Neural cell (in vitro differentiated cells): ENCODE data around the gene FER1L5. TPM values are rescaled to one million over a fixed set of nuclear protein-coding genes. Genes with fewer than 3 reads are reported as not detected.

Source experiments
- H2AFZ ChIP-seq: fragments of 200-600, 300-800 bp; sonication (generic), shearing (Covaris generic); 2 replicates; pipeline ENCODE4 v1.6.0; 2014; ENCODE audit warnings: low read depth, mild to moderate bottlenecking, antibody characterized with exemption, low read length, moderate library complexity
- H3F3A ChIP-seq: fragments of 200-600 bp; shearing (Covaris generic); 2 replicates; pipeline ENCODE4 v1.6.1; 2016; ENCODE audit warnings: mild to moderate bottlenecking, moderate library complexity, mixed read lengths, antibody characterized with exemption, low read length; ENCODE audit not compliant: insufficient read depth, poor library complexity, severe bottlenecking
- H3K27ac ChIP-seq: fragments of 200-600, 300-800 bp; sonication (generic), shearing (Covaris generic); 2 replicates; pipeline ENCODE4 v1.5.1; 2014; ENCODE audit warnings: mild to moderate bottlenecking, low read length, moderate library complexity
- H3K27me3 ChIP-seq: fragments of 300-800, 200-600 bp; sonication (generic), shearing (Covaris generic); 2 replicates; pipeline ENCODE4 v1.6.0; 2014; ENCODE audit warnings: mild to moderate bottlenecking, low read depth, low read length, moderate library complexity; ENCODE audit not compliant: insufficient read depth
- H3K36me3 ChIP-seq: fragments of 300-800, 200-600 bp; sonication (generic), shearing (Covaris generic); 2 replicates; pipeline ENCODE4 v1.5.1; 2014; ENCODE audit warnings: mild to moderate bottlenecking, antibody characterized with exemption, low read length, moderate library complexity; ENCODE audit not compliant: insufficient read depth
- H3K4me2 ChIP-seq: fragments of 300-800, 200-600 bp; sonication (generic), shearing (Covaris generic); 2 replicates; pipeline ENCODE4 v1.6.0; 2014; ENCODE audit warnings: mild to moderate bottlenecking, low read length
- H3K4me3 ChIP-seq: fragments of 300-800, 200-600 bp; sonication (generic), shearing (Covaris generic); 2 replicates; pipeline ENCODE4 v1.5.1; 2014; ENCODE audit warnings: mild to moderate bottlenecking, low read length, moderate library complexity
- H3K79me2 ChIP-seq: fragments of 200-600 bp; shearing (Covaris generic); replicated peaks from 2 replicates; pipeline ENCODE4 v1.6.0; 2014; ENCODE audit warnings: mild to moderate bottlenecking, low read length, moderate library complexity; ENCODE audit not compliant: insufficient read depth
- H3K9ac ChIP-seq: fragments of 300-800, 200-600 bp; sonication (generic), shearing (Covaris generic); 2 replicates; pipeline ENCODE4 v1.6.1; 2016; ENCODE audit warnings: mild to moderate bottlenecking, low read length, mixed read lengths
- H3K9me2 ChIP-seq: fragments of 200-600 bp; shearing (Covaris generic); 2 replicates; pipeline ENCODE4 v1.6.1; 2016; ENCODE audit warnings: mild to moderate bottlenecking, low read length, mixed read lengths; ENCODE audit not compliant: insufficient read depth
- H3K9me3 ChIP-seq: fragments of 200-600, 300-800 bp; sonication (generic), shearing (Covaris generic); 2 replicates; pipeline ENCODE4 v1.6.1; 2016; ENCODE audit warnings: mild to moderate bottlenecking, mixed run types, low read length, moderate library complexity, mixed read lengths
- H4K20me1 ChIP-seq: fragments of 200-600 bp; shearing (Covaris generic); 2 replicates; pipeline ENCODE4 v1.6.1; 2016; ENCODE audit warnings: mild to moderate bottlenecking, mixed run types; ENCODE audit not compliant: insufficient read depth
- EP300 ChIP-seq: fragments of 450-650 bp; conservative IDR thresholded peaks from 2 replicates; pipeline ENCODE4 v1.6.1; 2014; ENCODE audit warnings: antibody characterized with exemption, mild to moderate bottlenecking, moderate library complexity; ENCODE audit not compliant: poor library complexity, severe bottlenecking
- EZH2 ChIP-seq: fragments of 200-600, 300-800 bp; shearing (Covaris generic), sonication (generic); IDR thresholded peaks from 2 replicates; pipeline ENCODE4 v1.6.1; 2014; ENCODE audit warnings: antibody characterized with exemption, low read length, borderline replicate concordance, mild to moderate bottlenecking; ENCODE audit not compliant: insufficient read depth, poor library complexity, severe bottlenecking
- MXI1 ChIP-seq: fragments of 450-650 bp; conservative IDR thresholded peaks from 2 replicates; pipeline ENCODE4 v1.6.1; 2014; ENCODE audit warnings: antibody characterized with exemption, mild to moderate bottlenecking; ENCODE audit not compliant: poor library complexity, severe bottlenecking
- POLR2AphosphoS5 ChIP-seq: IDR thresholded peaks from 2 replicates; pipeline ENCODE4 v1.6.1; 2012
- RAD21 ChIP-seq: fragments of 450-650 bp; conservative IDR thresholded peaks from 2 replicates; pipeline ENCODE4 v1.6.1; 2014; ENCODE audit warnings: antibody characterized with exemption, mild to moderate bottlenecking, moderate library complexity
- SMC3 ChIP-seq: fragments of 450-650 bp; conservative IDR thresholded peaks from 2 replicates; pipeline ENCODE4 v1.6.1; 2014; ENCODE audit warnings: antibody characterized with exemption, mild to moderate bottlenecking, moderate library complexity; ENCODE audit not compliant: poor library complexity
- TAF1 ChIP-seq: IDR thresholded peaks from 2 replicates; pipeline ENCODE4 v1.6.1; 2012; ENCODE audit warnings: low read depth
- polyA plus RNA-seq: library from polyadenylated mRNA; depleted of rRNA; stranded (reverse); fragments of >200 nt; gene quantifications from 2 replicates; pipeline ENCODE4 v1.2.3, GENCODE V29; 2014
- TF ChIP-seq, protein P1 (sequence below): IDR thresholded peaks from 2 replicates; pipeline ENCODE4 v1.6.1; 2012; ENCODE audit warnings: borderline replicate concordance
- TF ChIP-seq, protein P2 (sequence below): fragments of 450-650 bp; IDR thresholded peaks from 2 replicates; pipeline ENCODE4 v1.5.1; 2014; ENCODE audit warnings: antibody characterized with exemption, mild to moderate bottlenecking, moderate library complexity; ENCODE audit not compliant: poor library complexity, severe bottlenecking

FER1L5 gene
- polyA plus RNA-seq, 1 donor from 2014 or later = 0.28 TPM

DNA sequence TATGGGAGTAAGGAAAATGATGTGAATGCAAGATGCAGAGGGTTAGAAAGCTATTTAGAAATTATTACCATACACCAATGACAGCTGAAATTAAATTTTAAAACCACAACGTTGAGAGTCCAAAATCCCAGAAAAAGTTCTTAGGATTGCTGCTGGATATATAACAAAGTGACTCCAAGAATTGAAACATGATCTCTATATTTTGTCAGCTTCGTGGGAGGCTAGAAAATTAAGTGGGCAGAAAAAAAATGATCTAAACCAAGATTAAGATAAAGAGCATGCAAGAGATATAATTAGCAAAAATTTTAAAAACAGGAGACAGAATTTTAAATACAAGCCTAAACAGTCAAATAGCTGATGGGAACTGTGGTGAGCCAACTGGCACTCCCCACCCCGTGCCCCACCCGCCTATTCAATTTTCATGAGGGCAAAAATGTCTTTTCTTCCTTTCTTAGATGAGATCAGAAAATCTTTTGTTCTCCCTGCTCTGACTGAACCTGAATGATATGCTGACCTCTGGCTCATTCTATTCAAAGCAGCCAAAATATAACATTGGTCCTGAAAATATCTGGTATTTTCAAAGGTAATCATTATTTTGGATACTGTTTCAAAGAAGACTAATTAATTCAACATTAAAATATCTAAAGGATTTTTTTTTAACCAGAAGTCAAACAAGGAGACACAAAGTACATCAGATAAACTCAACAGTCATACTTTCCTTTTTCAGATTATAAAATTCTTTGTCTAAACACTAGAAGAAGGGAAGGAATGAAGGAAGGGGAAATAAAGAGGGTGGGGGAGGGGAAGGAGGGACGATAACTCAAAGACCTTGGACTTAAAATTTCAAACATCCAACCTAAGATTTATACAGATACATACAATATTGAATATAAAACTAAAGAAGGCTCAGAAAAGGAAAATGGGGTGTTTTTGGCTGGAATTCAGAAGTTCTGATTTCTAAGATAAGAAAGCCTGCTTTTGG, 16.7 kb upstream of the FER1L5 start:
- no peaks in the 10 kb centered on the region for H3K9me3 ChIP-seq
- H3K27ac ChIP-seq = no peak overlapping the region
- H4K20me1 ChIP-seq = no peaks in the 10 kb centered on the region
- peaks cover 3% of the 10 kb centered on the region for H3K79me2 ChIP-seq
- no peak overlapping the region for H3K9ac ChIP-seq
- H3K27me3 ChIP-seq = no peaks in the 10 kb centered on the region
- no peaks in the 10 kb centered on the region for H3K36me3 ChIP-seq
- TF ChIP-seq POLR2AphosphoS5 (no peak), EZH2 (no peak)
- TF ChIP-seq, protein P1, sequence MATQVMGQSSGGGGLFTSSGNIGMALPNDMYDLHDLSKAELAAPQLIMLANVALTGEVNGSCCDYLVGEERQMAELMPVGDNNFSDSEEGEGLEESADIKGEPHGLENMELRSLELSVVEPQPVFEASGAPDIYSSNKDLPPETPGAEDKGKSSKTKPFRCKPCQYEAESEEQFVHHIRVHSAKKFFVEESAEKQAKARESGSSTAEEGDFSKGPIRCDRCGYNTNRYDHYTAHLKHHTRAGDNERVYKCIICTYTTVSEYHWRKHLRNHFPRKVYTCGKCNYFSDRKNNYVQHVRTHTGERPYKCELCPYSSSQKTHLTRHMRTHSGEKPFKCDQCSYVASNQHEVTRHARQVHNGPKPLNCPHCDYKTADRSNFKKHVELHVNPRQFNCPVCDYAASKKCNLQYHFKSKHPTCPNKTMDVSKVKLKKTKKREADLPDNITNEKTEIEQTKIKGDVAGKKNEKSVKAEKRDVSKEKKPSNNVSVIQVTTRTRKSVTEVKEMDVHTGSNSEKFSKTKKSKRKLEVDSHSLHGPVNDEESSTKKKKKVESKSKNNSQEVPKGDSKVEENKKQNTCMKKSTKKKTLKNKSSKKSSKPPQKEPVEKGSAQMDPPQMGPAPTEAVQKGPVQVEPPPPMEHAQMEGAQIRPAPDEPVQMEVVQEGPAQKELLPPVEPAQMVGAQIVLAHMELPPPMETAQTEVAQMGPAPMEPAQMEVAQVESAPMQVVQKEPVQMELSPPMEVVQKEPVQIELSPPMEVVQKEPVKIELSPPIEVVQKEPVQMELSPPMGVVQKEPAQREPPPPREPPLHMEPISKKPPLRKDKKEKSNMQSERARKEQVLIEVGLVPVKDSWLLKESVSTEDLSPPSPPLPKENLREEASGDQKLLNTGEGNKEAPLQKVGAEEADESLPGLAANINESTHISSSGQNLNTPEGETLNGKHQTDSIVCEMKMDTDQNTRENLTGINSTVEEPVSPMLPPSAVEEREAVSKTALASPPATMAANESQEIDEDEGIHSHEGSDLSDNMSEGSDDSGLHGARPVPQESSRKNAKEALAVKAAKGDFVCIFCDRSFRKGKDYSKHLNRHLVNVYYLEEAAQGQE = no peak
- no peak overlapping the region for H3K4me3 ChIP-seq
- H3K9me2 ChIP-seq = no peaks in the 10 kb centered on the region
- no peak overlapping the region for H3K4me2 ChIP-seq
- no peak overlapping the region for H2AFZ ChIP-seq
- no peaks in the 10 kb centered on the region for H3F3A ChIP-seq

DNA sequence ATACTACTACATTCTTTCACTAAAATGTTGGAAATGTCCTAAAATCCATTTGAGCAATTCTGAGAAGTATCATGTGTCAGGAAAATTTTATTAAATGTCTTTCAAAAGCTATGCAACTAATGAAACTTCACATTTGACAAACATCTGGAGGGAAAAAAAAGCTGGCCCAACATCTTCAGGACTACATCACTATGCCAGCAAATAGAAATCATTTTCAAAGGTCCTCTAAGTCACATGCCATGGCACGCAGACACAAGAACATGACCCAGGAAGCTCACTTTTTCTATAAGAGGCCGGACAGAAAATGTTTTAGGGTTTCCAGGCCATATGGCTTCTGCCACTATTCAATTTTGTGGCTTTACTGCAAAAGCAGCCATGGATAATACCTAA, 16.0 kb upstream of the FER1L5 start:
- TF ChIP-seq TAF1 (no peak), EP300 (no peak), EZH2 (no peak), SMC3 (no peak), POLR2AphosphoS5 (no peak), MXI1 (no peak), RAD21 (no peak)
- TF ChIP-seq, protein P2, sequence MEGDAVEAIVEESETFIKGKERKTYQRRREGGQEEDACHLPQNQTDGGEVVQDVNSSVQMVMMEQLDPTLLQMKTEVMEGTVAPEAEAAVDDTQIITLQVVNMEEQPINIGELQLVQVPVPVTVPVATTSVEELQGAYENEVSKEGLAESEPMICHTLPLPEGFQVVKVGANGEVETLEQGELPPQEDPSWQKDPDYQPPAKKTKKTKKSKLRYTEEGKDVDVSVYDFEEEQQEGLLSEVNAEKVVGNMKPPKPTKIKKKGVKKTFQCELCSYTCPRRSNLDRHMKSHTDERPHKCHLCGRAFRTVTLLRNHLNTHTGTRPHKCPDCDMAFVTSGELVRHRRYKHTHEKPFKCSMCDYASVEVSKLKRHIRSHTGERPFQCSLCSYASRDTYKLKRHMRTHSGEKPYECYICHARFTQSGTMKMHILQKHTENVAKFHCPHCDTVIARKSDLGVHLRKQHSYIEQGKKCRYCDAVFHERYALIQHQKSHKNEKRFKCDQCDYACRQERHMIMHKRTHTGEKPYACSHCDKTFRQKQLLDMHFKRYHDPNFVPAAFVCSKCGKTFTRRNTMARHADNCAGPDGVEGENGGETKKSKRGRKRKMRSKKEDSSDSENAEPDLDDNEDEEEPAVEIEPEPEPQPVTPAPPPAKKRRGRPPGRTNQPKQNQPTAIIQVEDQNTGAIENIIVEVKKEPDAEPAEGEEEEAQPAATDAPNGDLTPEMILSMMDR = no peak
- TF ChIP-seq, protein P1 = no peak
- no peak overlapping the region for H3K4me3 ChIP-seq
- no peak overlapping the region for H2AFZ ChIP-seq
- H3K9ac ChIP-seq = no peak overlapping the region
- H3K4me2 ChIP-seq = no peak overlapping the region
- peaks cover 3% of the 10 kb centered on the region for H3K79me2 ChIP-seq
- H4K20me1 ChIP-seq = no peaks in the 10 kb centered on the region
- H3K9me2 ChIP-seq = no peaks in the 10 kb centered on the region
- H3F3A ChIP-seq = no peaks in the 10 kb centered on the region
- H3K9me3 ChIP-seq = no peaks in the 10 kb centered on the region
- no peaks in the 10 kb centered on the region for H3K36me3 ChIP-seq
- H3K27ac ChIP-seq = no peak overlapping the region
- H3K27me3 ChIP-seq = no peaks in the 10 kb centered on the region
